H4 (cell line): ENCODE results near the gene PCDHB16. TPM values are rescaled to one million over a fixed set of nuclear protein-coding genes. Genes with fewer than 3 reads are reported as not detected.
"Not testable (repeated sequence)": the region's sequence is repeated elsewhere in the genome, so short reads cannot be mapped to it uniquely, and the experiment has no call there.

Experiments
- DNase-seq: peaks from one replicate; pipeline ENCODE4 v3.0.0-alpha.2; 2015; ENCODE audit warnings: low spot score
- total RNA-seq: library from RNA; depleted of rRNA; stranded (reverse); fragments of >200 nt; shearing (Covaris generic); gene quantifications from 2 replicates; pipeline ENCODE4 v1.2.3, GENCODE V29; 2014; rRNA removed

The PCDHB16 gene
- total RNA-seq = 3.3 and 3.7 TPM in 2 replicates

- no peak for DNase-seq
Observed at GRCh38 chr5:141182248-141182647, at the start of gene PCDHB16. PCDHB16 (plus strand) TSS chr5:141182387; CDS start chr5:141182560, 173 bp downstream.

GRCh38 chr5:141135030-141135717 is 47.0 kb upstream of the PCDHB16 start, which contains the start of gene PCDHB5:
PCDHB5 (plus strand) TSS chr5:141135206; CDS start chr5:141135435, 229 bp downstream.
- DNase-seq = no peak

GRCh38 chr5:141135718-141136266 is 46.4 kb upstream of the PCDHB16 start:
- DNase-seq = no peak

GRCh38 chr5:141137346-141137745 is 44.8 kb upstream of the PCDHB16 start:
- not testable (repeated sequence) for DNase-seq

GRCh38 chr5:141149812-141150211 is 32.4 kb upstream of the PCDHB16 start, which contains the start of gene PCDHB6:
PCDHB6 (plus strand) TSS chr5:141150057; CDS start chr5:141150258, 201 bp downstream.
- peak; percentile 34 for DNase-seq

GRCh38 chr5:141150224-141150992 is 31.8 kb upstream of the PCDHB16 start:
- DNase-seq = no peak

GRCh38 chr5:141150993-141151325 is 31.2 kb upstream of the PCDHB16 start:
- DNase-seq = no peak

GRCh38 chr5:141151632-141152031 is 30.6 kb upstream of the PCDHB16 start:
- not testable (repeated sequence) for DNase-seq

- DNase-seq = not testable (repeated sequence)
Observed at GRCh38 chr5:141152096-141152495, 30.1 kb upstream of the PCDHB16 start.

GRCh38 chr5:141155540-141156374 is 26.4 kb upstream of the PCDHB16 start:
- DNase-seq = peak; percentile 57

- DNase-seq = not testable (repeated sequence)
Observed at GRCh38 chr5:141157356-141157755, 24.8 kb upstream of the PCDHB16 start.

- DNase-seq = not testable (repeated sequence)
Observed at GRCh38 chr5:141157901-141158300, 24.3 kb upstream of the PCDHB16 start.

- peak; percentile 47 for DNase-seq
Observed at GRCh38 chr5:141172381-141173204, 9.6 kb upstream of the PCDHB16 start, which contains the start of gene PCDHB7. PCDHB7 (plus strand) TSS chr5:141172644; CDS start chr5:141172836, 192 bp downstream.

GRCh38 chr5:141174291-141175104 is 7.7 kb upstream of the PCDHB16 start:
- not testable (repeated sequence) for DNase-seq

GRCh38 chr5:141175933-141176332 is 6.3 kb upstream of the PCDHB16 start:
- DNase-seq = no peak

- DNase-seq = peak; percentile 54
Observed at GRCh38 chr5:141177577-141178191, 4.5 kb upstream of the PCDHB16 start, which contains the start of gene PCDHB8. PCDHB8 (plus strand) TSS chr5:141177790; CDS start chr5:141178035, 245 bp downstream.

GRCh38 chr5:141179371-141179770 is 2.8 kb upstream of the PCDHB16 start:
- DNase-seq = not testable (repeated sequence)

GRCh38 chr5:141179876-141180275 is 2.3 kb upstream of the PCDHB16 start:
- DNase-seq = not testable (repeated sequence)

GRCh38 chr5:141180313-141180712 is 1.9 kb upstream of the PCDHB16 start:
- DNase-seq = no peak
